ENCODE data around the gene PXDN. TPM values are rescaled to one million over a fixed set of nuclear protein-coding genes. Genes with fewer than 3 reads are reported as not detected.

Gene PXDN
- total and polyA plus RNA-seq, 2 of the 4 experiments (the other 2 are of a cell fraction), result 153 to 332 TPM

DNA sequence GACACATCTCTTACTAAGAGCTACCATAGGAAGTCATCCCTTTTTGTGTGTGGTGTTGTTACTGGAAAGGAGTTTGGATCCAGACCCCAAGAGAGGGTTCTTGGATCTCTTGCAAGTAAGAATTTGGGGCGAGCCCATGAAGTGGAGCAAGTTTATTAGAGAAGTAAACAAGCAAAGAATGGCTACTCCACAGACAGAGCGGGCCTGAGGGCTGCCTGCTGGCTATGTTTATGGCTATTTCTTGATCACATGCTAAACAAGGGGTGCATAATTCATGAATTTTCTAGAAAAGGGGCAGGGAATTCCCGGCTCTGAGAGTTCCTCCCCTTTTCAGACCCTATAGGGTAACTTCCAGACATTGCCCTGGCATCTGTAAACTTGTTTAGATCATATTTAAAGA lies 30.6 kb upstream of the PXDN start:
- dilution Hi-C loops (cut with HindIII; ENCODE audit: low sequenced_read_pairs, unreplicated experiment), result no loop called here

More for the DNA sequence above, 30.6 kb upstream of the PXDN start:
- no peak overlapping the region for H2BK120ac ChIP-seq (ENCODE audit: low read depth, low read length)
- no peaks in the 10 kb centered on the region for H3K36me3 ChIP-seq (ENCODE audit: control insufficient read depth, insufficient read depth, low read length)
- no peaks in the 10 kb centered on the region for H3K79me1 ChIP-seq (ENCODE audit: low read depth in 1 of 2, low read length in 2 of 2)
- no peak overlapping the region for H2BK15ac ChIP-seq (ENCODE audit: low read depth, low read length)
- H2BK5ac ChIP-seq (ENCODE audit: low read depth, low read length, poor library complexity, severe bottlenecking), result no peak overlapping the region
- H2AK5ac ChIP-seq (ENCODE audit: low read depth, low read length), result no peak overlapping the region
- ChIA-PET POLR2A (ENCODE audit: unreplicated experiment) (no interaction called here), CTCF (no interaction called here)
- no peaks in the 10 kb centered on the region for H3K9me3 ChIP-seq (ENCODE audit: control insufficient read depth, insufficient read depth, low read length)
- no peak overlapping the region for H2AFZ ChIP-seq (replicated peaks; ENCODE audit: low read length, poor library complexity)
- H3K14ac ChIP-seq (replicated peaks; ENCODE audit: low read depth, low read length), result no peak overlapping the region
- H3K27ac ChIP-seq (ENCODE audit: insufficient read depth, low read length), result no peak overlapping the region
- H4K5ac ChIP-seq (ENCODE audit: low read depth, low read length), result no peak overlapping the region
- intact Hi-C loops (cut with micrococcal nuclease), result no loop called here
- no peak overlapping the region for H2BK20ac ChIP-seq (ENCODE audit: low read depth, low read length)
- no CpG with 5 or more reads among the region's 3 CpGs for WGBS, 2 experiments (ENCODE audit: extremely low coverage in 2 of 2, insufficient read length in 1 of 2)
- no peak overlapping the region for H3K4ac ChIP-seq (ENCODE audit: low read depth, low read length)
- no peak overlapping the region for H3K18ac ChIP-seq (ENCODE audit: low read depth, low read length)
- no peak overlapping the region for H3K23ac ChIP-seq (ENCODE audit: low read depth, low read length)
- no peaks in the 10 kb centered on the region for H3K9me1 ChIP-seq (ENCODE audit: insufficient read depth, low read length)
- no peaks in the 10 kb centered on the region; the same call in 1 of the 2 replicates for H3K27me3 ChIP-seq (ENCODE audit: control insufficient read depth, insufficient read depth, low read length)
- H3K4me2 ChIP-seq (ENCODE audit: low read depth, low read length), result no peak overlapping the region
- H4K8ac ChIP-seq (ENCODE audit: low read depth in 2 of 2, low read length in 2 of 2), result no peak overlapping the region
- TF ChIP-seq RAD21 (IDR thresholded peaks at IDR 0.05; ENCODE audit: low read length) (no peak), MXI1 (IDR thresholded peaks at IDR 0.05; ENCODE audit: borderline replicate concordance, low read depth, low read length) (no peak), RFX5 (IDR thresholded peaks at IDR 0.05; ENCODE audit: low read depth, low read length) (no peak), MAZ (IDR thresholded peaks at IDR 0.05; ENCODE audit: borderline replicate concordance, low read depth, low read length) (no peak), RCOR1 (IDR thresholded peaks at IDR 0.05; ENCODE audit: insufficient replicate concordance, low read length) (no peak), CHD1 (IDR thresholded peaks at IDR 0.05; ENCODE audit: low read depth, low read length) (no peak), BHLHE40 (IDR thresholded peaks at IDR 0.05; ENCODE audit: low read depth, low read length) (no peak), CEBPB (IDR thresholded peaks at IDR 0.05; ENCODE audit: low read depth, low read length) (no peak), FOS (IDR thresholded peaks at IDR 0.05; ENCODE audit: low read depth, low read length) (no peak), MAFK (IDR thresholded peaks at IDR 0.05; ENCODE audit: low read depth, low read length) (no peak), POLR2A (IDR thresholded peaks at IDR 0.05; ENCODE audit: low read depth, low read length) (no peak), NFE2L2 (IDR thresholded peaks at IDR 0.05; ENCODE audit: low read depth, low read length) (no peak), SMC3 (IDR thresholded peaks at IDR 0.05; ENCODE audit: low read depth, low read length) (no peak)
- TF ChIP-seq, protein P1, sequence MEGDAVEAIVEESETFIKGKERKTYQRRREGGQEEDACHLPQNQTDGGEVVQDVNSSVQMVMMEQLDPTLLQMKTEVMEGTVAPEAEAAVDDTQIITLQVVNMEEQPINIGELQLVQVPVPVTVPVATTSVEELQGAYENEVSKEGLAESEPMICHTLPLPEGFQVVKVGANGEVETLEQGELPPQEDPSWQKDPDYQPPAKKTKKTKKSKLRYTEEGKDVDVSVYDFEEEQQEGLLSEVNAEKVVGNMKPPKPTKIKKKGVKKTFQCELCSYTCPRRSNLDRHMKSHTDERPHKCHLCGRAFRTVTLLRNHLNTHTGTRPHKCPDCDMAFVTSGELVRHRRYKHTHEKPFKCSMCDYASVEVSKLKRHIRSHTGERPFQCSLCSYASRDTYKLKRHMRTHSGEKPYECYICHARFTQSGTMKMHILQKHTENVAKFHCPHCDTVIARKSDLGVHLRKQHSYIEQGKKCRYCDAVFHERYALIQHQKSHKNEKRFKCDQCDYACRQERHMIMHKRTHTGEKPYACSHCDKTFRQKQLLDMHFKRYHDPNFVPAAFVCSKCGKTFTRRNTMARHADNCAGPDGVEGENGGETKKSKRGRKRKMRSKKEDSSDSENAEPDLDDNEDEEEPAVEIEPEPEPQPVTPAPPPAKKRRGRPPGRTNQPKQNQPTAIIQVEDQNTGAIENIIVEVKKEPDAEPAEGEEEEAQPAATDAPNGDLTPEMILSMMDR (conservative IDR thresholded peaks at IDR 0.05; ENCODE audit: low read depth, low read length), result no peak
- TF ChIP-seq, protein P2, sequence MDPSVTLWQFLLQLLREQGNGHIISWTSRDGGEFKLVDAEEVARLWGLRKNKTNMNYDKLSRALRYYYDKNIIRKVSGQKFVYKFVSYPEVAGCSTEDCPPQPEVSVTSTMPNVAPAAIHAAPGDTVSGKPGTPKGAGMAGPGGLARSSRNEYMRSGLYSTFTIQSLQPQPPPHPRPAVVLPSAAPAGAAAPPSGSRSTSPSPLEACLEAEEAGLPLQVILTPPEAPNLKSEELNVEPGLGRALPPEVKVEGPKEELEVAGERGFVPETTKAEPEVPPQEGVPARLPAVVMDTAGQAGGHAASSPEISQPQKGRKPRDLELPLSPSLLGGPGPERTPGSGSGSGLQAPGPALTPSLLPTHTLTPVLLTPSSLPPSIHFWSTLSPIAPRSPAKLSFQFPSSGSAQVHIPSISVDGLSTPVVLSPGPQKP (IDR thresholded peaks at IDR 0.05; ENCODE audit: borderline replicate concordance, low read depth, low read length), result no peak
- TF ChIP-seq, protein P3, sequence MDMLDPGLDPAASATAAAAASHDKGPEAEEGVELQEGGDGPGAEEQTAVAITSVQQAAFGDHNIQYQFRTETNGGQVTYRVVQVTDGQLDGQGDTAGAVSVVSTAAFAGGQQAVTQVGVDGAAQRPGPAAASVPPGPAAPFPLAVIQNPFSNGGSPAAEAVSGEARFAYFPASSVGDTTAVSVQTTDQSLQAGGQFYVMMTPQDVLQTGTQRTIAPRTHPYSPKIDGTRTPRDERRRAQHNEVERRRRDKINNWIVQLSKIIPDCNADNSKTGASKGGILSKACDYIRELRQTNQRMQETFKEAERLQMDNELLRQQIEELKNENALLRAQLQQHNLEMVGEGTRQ (IDR thresholded peaks at IDR 0.05; ENCODE audit: low read depth, low read length), result no peak
- H3K4me3 ChIP-seq (ENCODE audit: insufficient read depth, low read depth, low read length), result no peak overlapping the region
- no peak overlapping the region for H3K9ac ChIP-seq (ENCODE audit: low read depth, low read length)
- no peaks in the 10 kb centered on the region for H4K20me1 ChIP-seq (ENCODE audit: insufficient read depth, low read length)
- DNase-seq (no peak), ATAC-seq (ENCODE audit: low read depth) (no peak)
- H4K91ac ChIP-seq (ENCODE audit: insufficient read depth, low read depth, low read length), result no peak overlapping the region
- no peak overlapping the region for H2AK9ac ChIP-seq (replicated peaks; ENCODE audit: low read depth, low read length, poor library complexity)
- in situ Hi-C loops (cut with MboI; ENCODE audit: low sequenced_read_pairs), result loop anchor here (25.0 kb wide), 1 partner anchor 188 kb away; no protein-coding TSS in a partner anchor
- H3K56ac ChIP-seq (ENCODE audit: extremely low read depth, insufficient read depth, low read length), result no peak overlapping the region
- no TSS peak for BruUV-seq (replicated peaks)
- H3K4me1 ChIP-seq (ENCODE audit: control insufficient read depth, insufficient read depth, low read length), result no peaks in the 10 kb centered on the region
